AG08396 (cell line): ENCODE results near the gene SPEM3.

Experiments
- DNase-seq: peaks from one replicate; pipeline ENCODE4 v3.0.0; 2012; ENCODE audit warnings: low spot score, mixed read lengths

The SPEM3 gene

DNA sequence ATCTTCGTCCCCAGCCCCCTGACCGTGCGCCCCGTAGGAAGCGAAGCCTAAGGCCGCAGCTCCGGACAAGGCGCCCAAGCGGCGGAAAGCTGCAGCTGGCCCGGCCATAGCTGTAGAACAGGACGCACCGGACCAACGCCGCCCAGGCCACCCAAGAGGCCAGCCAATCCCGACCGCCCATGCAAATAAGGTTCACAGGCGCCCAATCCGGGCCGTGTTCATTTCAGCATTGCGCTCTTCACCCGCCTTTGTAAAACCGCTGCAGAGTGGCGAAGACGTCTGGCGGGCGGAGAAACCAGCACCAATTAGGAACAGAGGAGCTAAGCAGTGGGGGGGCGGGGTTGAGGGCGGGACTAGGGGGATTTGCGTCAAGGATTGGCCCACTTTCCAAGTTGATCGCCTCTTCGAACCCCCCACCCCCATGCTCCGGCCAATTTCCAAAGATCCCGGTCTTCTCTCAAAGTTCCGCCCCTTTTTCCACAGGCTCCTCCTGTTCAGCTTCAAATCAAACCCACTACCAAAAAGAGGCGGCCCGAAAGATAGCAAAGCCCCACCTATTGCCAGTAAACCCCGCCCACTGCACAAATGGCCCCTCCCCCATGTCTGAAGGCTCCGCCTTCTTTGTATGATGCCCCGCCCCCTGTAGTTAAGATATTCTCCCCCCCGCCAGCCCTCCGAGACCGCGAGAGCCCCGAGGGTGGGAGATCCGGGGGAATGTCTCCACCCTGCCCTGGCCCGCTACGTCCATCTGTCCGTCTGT, 24.5 kb upstream of the SPEM3 start, which contains the start of gene TMEM256:
Gene TMEM256 (minus strand): TSS at position 121 of the 760 bp plus-strand sequence. CDS start 13 bp downstream, at position 108.
- DNase-seq = peak; percentile 97

DNA sequence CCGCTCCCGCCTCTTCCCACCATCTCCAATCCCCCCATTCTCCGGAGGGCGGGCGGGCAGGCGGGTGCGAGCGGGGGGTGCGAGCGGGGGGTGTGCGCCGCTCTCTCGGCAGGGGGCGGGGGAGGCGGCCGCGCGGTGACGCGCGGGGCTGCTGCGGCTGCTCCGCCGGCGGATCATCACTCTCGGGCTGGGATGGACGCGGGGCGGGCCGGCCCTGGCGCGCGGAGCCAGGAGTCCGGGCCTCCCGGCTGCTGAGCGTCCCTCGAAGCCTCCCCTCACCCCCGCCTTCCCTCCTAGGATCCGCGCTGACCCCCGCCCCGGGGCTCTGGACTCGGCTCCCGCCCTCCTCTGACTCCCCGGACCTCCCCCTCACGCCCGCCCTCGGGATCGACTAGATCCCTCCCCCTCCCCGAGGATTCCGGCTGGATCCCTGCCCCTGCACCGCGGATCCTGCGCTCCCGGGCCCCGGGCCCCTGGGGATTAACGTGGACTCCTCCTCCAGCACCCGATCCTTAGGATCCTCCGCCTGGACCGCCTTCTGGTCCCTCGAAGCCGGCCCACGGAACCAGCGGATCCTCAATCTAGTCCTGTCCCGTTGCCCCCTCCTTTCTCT, 23.8 kb upstream of the SPEM3 start:
- peak; percentile 89 for DNase-seq

DNA sequence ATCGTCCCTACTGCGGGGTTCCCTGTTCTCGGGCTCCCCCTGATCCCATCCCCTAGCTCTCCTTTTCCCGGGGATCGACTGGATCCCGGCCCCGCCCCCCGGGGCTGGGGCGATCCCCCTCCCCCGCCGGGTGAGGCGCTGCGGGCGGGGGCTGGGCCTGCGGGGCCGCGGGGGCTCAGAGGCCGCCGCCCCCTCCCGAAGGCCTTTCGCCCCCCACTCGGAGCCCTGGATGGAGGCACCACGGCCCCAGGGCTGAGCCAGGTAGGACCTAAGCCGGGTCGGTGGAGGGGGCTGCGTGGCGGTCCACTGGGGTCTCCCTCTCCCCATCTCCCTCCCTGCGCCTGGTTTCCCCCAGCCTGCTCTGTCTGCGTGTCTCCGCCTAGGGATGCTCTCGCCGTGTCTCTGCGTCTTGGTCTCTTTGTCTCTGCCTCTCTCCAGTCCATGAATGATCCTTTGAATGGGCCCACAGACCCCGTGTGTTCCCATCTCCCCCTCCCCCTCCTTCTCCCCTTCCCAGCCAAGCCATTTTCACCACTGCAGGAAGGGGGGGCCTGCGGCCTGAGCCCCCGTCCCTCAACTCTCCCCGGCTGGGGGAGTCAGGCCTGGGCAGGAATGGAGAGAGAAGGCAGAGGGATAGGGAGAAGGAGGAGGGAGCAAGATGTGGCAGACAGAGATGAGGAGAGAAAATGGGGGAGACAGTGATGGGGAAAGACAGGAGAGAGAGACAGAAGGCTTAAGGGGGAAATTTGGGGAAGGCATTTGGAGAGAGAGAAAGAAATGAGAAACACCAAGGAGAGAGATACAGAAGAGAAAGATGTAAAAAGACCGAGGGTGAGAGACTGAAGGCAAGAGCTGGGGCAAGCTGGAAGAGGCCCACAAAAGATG, 23.1 kb upstream of the SPEM3 start:
- DNase-seq = peak; percentile 50

DNA sequence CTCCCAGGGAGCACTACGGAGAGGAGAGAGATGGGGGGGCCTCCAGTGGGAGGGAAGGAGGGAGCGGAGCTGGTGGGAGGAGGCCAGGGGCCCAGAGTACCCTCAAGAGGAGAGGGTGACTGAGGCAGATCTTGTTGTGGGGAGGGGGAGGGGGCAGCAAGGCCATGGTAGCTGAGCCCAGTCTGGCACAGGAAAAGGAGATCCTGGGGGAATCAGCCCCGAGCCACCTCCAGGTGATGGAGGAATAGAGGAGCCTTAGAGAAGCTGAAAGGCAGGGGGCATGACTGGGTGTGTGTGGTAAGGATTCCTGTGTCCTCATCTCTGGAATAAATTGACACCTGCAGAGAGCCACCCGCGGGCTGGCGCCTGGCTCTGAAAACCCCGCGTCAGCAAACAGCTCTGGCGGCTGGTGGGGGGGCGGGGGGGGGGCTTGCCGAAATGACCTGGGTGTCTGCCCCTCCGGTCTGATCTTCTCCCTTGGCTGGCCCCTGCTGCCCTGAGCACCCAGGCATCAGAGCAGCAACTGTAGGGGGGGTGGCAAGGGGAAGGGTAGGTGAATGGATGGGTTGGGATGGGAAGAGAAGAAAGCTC, 22.3 kb upstream of the SPEM3 start:
- DNase-seq = no peak

DNA sequence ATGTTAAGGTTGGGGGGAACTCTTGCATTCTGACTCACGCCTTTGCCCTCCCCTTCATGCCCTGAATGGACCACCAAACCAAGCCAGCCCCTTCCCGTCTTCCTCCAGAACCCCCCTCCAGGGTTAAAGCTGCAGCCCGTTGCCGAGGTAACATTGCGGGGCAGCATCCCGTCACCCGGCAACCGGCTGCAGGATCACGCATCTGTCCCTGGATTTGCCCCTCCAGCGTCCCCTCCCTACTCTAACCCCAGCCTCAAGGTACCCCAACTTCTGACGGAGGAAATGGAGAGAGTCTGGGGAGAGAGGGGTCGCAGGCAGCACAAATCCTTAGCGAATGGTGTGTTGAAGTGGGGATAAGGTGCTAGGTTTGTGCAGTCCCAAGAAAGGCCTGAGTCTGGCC, 21.6 kb upstream of the SPEM3 start:
- DNase-seq = no peak

DNA sequence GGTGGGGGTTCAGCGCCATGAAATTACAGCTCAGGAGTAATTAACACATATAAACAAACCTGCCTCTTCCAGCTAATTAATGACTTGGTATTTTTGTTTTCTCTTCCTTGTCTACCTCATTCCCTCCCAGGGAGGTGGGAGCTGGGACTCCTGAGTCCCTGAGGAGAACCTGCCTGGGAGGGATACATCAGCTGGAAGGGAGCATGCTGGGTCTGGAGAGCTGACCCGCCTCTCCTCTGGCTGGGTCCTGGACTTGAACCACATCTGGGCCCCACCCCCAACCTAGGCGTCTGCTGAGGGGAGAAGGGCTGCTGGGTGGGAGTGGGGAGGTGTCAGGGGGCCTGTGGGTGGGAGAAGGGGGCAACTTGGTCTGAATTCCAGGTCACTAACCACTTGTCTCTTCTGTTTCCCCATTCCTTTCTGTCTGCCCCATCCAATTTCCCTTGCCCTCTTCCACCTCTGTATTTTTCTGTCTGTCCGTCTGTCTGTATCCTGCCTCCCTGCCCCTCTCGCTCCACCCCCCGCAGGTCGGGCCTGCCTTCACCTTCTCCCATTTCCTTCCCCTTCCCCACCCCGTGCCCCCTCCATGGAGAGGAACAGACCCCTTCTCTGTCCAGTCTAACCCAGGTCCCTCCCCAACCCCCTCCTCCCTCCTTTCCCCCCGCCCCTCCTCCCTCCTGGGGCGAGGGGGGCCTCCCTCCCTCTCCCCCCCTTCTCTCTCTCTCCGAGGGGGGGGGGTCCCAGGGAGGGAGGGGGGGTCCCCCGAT, 21.0 kb upstream of the SPEM3 start, which contains the start of gene NLGN2:
Gene NLGN2 (plus strand): TSS at position 361 of the 767 bp plus-strand sequence. CDS start 411 bp downstream, outside the sequence.
- DNase-seq = no peak

DNA sequence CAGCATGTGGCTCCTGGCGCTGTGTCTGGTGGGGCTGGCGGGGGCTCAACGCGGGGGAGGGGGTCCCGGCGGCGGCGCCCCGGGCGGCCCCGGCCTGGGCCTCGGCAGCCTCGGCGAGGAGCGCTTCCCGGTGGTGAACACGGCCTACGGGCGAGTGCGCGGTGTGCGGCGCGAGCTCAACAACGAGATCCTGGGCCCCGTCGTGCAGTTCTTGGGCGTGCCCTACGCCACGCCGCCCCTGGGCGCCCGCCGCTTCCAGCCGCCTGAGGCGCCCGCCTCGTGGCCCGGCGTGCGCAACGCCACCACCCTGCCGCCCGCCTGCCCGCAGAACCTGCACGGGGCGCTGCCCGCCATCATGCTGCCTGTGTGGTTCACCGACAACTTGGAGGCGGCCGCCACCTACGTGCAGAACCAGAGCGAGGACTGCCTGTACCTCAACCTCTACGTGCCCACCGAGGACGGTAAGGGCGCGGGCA, 20.4 kb upstream of the SPEM3 start:
- DNase-seq = no peak

DNA sequence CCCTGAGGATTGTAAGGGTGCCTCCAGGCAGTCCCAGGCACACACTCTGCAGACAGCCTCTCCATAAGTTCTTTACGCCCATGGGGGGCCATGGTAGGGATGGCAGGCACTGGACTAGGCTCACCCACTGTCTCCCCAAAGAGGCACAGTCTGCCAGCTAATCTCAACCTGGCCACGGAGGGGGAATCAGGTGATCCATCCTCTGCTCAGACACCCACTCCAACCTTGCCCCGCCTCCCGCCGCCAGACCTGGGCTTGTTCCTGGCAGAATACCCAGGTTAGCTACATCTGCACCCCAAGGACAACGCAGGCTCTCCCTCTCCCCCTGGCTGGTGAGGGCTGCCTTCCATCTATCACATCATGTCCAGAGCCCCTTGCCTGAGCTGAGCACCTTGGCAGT, 19.8 kb upstream of the SPEM3 start:
- no peak for DNase-seq

DNA sequence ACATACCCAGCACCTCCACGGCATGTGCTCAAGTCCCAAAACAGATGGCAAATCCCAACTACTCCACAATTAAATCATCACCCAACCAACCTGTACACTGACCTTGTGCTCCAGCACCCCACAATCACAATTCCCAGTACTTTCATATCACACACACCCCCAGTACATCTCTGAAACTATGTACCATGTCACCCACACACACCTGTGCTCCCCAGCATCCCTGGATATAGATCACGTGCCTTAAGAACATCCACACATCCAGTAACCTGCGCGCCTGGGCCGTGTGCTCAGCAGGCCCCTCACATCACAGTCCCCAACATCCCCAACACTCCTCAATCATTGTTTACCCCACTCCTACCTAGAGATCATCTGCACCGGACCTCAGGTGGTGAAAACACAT, 18.9 kb upstream of the SPEM3 start:
- no peak for DNase-seq

DNA sequence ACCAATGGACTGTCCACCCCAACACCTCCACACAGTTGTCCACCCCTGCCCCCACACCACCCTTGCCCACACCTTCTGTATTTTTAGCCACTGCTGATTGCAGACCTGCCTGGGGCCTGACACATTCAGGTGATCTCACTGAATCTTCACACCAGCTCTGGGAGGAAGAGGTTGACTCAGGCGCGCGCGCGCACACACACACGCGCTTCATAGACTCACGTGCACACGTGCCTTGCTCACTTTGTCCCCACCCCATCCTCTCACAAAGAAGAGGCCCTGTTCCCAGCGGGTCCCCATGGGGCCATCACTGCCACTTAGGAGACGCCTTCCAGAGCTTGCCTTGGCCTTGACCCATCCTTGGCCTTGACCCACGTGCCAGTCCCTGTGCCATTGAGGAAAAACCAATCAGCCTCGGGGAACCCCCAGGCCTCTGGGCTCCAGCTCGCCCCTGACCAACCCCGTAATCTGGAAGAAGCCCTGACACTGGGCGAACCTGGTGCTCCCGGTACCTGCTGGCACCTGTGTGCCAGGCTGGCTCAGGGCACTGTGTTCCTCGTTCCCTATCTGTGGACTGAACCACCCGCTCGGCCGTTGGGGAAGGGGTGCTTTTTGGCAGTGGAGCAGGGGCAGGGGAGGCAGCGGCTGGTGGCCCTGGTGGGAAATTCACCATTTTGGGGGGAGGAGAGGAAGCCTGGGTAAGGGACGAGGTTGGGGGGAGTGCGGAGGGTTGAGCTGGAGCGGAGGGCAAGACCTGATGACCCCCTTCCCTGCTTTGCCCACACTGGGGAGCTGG, 17.8 kb upstream of the SPEM3 start:
- DNase-seq = no peak

DNA sequence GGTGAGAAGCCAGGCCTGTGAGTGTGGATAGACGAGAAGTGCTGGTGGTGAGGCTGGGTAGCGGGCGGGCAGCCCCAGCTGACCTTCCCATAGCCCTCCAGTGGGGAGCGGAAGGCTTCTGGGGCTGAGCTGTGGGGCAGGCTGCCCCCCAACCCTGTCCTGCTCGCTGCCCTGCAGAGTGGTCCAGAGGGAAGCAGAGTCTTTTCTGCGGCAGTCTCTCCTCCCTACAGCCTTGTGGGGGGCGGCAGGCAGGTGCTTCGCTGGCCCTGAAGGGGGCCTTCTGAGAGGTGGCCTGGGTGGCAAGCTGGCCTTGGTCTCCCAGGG, 17.3 kb upstream of the SPEM3 start:
- DNase-seq = no peak

DNA sequence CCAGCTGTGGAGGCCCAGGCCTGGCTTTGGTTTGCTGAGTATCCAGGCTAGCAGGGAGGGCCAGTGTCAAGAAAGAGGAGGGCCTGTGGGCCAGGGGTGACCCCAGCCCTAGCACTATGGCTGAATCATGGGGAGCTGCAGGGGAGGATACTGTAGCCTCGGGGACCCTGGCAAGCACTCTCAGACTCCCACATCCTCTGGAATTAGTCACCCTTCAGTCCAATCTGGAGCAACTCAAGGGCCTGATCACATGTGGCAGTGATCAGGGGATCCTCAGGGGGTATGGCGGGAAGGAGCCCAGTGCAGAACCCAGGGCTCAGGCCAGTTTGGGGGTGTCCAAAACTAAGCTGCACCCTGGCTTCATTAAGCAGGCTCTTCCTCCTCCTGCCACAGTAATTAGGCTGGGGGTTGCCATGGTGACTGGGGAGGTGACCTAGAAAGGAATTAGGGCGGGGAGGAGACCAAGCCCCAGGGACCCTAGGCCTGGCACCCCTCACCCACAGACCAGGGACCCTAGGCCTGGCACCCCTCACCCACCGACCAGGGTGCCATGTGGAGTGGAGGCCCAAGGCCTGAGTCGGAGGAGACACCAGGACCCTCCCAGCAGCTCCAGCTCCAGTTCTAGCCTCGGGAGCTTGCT, 15.2 kb upstream of the SPEM3 start:
- DNase-seq = peak; percentile 64

DNA sequence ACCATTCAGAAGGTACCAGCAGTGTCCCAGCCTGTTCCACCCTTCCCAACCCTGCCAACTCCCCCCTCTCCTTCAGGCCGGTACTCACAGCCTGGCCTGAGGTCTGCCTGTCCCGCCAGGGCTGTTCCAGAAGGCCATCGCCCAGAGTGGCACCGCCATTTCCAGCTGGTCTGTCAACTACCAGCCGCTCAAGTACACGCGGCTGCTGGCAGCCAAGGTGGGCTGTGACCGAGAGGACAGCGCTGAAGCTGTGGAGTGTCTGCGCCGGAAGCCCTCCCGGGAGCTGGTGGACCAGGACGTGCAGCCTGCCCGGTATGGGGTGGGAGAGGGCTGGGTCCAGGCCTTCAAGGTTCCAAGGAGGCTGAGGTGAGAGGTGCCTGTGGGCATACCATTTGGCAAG, 13.8 kb upstream of the SPEM3 start:
- no peak for DNase-seq

DNA sequence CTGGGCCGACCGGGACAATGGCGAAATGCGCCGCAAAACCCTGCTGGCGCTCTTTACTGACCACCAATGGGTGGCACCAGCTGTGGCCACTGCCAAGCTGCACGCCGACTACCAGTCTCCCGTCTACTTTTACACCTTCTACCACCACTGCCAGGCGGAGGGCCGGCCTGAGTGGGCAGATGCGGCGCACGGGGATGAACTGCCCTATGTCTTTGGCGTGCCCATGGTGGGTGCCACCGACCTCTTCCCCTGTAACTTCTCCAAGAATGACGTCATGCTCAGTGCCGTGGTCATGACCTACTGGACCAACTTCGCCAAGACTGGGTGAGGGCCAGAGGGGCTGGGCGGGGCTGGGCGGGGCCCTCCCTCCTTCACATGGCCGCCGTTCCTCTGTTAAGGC, 12.9 kb upstream of the SPEM3 start:
- DNase-seq = no peak

DNA sequence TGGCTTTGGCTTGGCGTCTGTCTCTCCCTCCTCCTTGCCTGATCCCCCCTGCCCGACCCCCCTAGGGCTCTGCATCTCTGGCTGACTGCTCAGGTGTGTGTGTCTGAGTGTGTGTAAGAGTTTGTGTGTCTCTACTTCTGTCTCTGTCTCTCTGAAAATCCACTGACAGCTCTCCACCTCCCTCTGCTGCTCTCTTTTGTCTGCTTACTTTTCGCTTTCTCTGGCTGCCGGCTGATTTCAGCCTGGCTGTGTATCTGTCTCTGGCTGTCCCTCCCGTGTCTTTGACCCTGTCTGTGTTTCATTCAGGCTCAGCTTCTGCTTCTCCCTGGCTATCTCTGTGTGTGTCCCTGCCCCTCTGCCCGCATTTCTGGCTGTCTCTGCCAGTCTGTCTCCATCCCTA, 12.3 kb upstream of the SPEM3 start:
- DNase-seq = no peak

DNA sequence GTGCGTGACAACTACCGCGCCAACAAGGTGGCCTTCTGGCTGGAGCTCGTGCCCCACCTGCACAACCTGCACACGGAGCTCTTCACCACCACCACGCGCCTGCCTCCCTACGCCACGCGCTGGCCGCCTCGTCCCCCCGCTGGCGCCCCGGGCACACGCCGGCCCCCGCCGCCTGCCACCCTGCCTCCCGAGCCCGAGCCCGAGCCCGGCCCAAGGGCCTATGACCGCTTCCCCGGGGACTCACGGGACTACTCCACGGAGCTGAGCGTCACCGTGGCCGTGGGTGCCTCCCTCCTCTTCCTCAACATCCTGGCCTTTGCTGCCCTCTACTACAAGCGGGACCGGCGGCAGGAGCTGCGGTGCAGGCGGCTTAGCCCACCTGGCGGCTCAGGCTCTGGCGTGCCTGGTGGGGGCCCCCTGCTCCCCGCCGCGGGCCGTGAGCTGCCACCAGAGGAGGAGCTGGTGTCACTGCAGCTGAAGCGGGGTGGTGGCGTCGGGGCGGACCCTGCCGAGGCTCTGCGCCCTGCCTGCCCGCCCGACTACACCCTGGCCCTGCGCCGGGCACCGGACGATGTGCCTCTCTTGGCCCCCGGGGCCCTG, 11.5 kb upstream of the SPEM3 start:
- no peak for DNase-seq

DNA sequence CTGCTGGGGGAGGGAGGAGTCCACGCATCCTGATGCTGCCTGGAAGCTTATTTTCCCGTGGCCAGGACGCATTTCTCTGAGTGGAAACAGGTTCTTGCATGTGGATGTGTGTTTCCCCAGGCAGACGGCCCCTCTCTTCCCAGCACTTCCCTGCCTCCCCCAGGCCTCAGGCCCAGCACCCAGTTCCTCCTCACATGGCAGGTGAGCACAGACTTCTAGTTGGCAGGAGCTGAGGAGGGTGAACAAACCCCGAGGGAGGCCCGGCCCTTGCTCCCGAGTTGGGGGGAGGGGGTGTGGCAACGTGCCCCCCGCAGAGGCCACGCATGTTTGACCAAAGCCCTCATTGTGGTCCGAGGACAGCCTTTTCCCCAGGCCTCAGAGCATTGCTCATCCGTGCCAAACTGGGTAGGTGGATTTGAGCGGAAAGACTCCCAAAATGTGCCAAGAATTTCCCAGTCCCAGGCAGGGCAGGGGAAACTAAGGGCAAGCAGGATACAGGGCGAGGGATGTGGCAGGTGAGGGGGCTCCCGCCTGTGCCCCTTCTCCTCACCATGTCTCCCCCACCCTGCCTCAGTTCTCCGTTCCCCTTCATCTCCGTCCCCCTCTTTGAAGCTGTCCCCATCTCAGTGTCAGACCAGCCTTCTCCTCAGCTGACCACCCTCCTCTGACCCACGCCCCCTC, 10.0 kb upstream of the SPEM3 start:
- DNase-seq = no peak

DNA sequence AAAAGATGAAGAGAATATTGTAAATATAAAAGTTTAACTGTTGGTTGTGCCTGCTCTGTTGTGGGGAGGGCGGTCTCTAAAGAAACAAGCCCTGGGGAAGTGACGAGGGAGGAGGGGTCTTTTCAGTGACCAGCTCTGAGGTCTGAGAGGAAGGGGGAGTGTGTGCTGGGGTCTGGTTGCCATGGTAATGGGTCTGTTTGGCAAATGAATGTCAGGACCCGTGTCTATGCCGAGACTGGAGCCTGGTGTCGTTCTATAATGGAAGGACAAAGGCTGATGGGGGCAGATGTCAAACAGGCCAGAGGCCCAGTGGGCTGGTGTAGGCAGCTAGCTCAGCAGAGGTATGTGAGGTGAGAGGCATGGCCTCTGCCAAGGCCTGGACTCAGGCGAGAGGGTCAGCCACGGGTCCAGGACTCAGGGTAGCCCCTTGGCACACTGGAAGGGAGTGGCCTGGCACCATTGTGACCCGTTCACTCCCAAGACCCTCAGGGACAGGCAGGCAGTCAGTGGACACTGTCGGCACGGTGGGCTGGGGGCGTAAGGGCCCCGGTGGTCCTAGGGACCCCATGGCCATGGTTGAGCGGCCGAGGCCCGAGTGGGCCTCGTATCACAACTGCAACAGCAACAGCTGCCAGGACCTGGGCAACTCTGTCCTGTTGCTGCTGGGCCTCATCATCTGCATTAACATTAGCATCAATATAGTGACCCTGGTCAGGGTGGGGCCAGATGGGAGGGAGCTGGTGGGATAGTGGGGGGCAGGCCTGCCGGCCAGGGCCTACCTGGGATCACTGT, 8.6 kb upstream of the SPEM3 start, which contains the start of gene SPEM1:
Gene SPEM1 (plus strand): TSS at position 506 of the 792 bp plus-strand sequence. CDS start 61 bp downstream, at position 567.
- DNase-seq = no peak
